ENCODE data around the gene ASPRV1.

ASPRV1 gene

DNA sequence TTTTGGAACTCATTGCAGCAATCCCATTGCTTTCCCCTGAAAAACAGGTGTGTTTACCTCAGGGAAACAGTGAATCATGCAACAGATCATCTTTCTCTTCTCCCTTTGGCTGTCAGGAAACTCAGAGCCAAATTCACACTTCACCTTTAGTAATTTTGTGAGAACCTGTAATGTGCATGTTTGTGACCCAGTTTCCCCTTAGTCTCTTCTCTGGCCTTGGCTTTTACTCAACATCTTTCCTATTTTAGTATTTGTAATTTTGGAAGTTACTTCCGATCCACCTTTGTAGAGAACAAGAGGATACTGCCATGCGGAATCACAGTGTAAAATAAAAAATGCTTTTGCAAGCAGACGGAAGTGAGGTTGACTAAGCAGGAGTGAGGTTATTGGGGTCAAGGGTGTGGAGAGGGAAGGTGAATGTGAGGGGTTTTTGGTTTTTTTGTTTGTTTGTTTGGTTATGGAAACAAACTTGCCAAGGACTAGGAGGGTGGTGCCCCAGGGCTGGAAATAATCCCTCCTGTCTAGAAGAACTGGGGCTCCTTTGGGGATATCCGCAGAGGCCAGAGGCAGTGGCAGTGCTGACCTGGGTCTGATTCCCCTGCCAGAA is 14.0 kb downstream of the ASPRV1 start:
- TF ChIP-seq GATA1 (IDR thresholded peaks at IDR 0.05; ENCODE audit: low read depth, low read length) (no peak), POLR2A (IDR thresholded peaks at IDR 0.05; ENCODE audit: low read length) (no peak)
- no peak for DNase-seq

DNA sequence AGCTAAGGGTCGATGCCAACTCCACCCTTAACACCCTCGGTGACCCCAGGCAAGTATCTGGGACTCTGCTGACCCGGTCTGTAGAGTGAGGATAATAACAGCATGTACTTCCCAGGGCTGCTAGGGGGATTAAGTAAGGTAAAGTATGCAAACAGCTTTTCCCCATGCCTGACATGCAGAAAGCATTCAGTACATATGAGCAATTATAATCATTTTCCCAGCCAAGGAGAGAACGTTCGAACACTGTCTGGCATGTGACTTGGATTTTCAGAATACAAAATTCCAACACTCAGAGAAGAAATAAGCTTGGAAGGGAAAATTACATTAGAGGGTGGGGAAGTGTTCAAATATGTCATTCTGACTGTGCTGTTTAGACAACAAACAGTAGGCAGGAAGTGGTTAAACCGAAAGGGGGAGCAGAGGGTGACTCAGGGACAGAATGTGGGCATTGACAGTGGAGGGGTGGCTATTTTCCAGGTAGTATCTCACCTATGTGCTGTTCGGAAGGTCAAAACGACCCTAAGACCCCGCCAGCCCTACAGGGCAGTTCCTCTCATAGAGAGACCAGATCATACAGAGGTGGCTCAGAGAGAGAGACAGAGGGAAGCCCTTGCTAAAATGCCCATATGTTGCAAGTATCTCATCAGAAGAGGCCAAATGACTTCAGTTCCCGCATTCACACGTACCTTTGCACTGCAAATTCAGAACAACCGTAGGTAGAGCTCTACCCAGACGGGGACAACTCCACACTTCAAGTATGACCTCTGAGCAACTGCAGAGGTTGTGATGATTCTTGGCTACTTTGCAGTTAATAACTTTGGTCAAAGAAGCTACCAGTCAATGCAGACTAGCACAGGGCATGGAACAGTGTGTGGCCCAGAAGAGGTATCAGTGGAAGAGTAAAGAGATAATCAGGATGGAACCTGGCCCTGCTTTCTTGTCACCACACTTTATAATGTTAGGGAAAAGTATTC is 14.8 kb downstream of the ASPRV1 start:
- TF ChIP-seq POLR2A (IDR thresholded peaks at IDR 0.05; ENCODE audit: low read length): no peak
- TF ChIP-seq GATA1 (IDR thresholded peaks at IDR 0.05; ENCODE audit: low read depth, low read length): no peak
- peak; percentile 21 to 47 for DNase-seq

DNA sequence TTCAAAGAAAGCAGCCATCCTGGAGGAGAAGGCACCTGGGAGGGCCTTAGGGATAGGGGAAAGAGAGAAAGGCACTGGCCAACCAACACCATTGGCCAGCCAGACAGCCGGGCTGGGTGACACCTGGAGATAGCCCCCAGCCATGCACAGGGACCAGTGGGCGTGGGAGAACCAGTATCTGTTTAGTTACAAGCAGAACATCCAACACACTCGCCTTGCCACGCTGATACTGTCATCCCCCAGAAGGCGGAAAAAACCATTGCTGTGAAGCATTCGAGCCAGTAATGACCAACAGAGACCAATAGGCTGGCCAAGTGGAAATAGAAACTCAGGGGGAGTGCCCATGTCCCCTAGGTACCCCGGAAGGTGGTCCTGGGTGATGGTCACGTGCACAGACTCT is 15.5 kb downstream of the ASPRV1 start:
- no peak for DNase-seq
- no peak for TF ChIP-seq GATA1 (IDR thresholded peaks at IDR 0.05; ENCODE audit: low read depth, low read length)
- TF ChIP-seq POLR2A (IDR thresholded peaks at IDR 0.05; ENCODE audit: low read length): no peak

DNA sequence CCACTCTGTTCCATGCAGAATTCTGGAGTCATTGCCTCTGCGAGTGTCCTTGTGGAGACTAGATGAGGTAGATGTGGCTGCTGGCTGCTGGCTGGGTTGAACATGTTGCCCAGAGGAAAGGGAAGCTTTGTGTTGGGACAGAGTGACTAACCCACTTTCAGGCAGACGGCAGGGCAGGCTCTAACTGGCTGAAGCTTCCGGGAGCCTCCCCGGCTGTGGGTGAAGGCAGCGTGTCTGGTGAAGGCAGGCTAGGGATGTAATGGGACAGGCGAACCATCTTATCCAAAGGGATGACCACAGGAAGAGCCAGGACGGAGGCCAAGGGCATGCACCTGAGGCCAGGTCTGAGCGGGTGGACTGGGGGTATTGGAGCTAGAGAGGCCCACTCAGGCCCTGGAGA is 16.0 kb downstream of the ASPRV1 start:
- TF ChIP-seq POLR2A (IDR thresholded peaks at IDR 0.05; ENCODE audit: low read length) (no peak), GATA1 (IDR thresholded peaks at IDR 0.05; ENCODE audit: low read depth, low read length) (no peak)

DNA sequence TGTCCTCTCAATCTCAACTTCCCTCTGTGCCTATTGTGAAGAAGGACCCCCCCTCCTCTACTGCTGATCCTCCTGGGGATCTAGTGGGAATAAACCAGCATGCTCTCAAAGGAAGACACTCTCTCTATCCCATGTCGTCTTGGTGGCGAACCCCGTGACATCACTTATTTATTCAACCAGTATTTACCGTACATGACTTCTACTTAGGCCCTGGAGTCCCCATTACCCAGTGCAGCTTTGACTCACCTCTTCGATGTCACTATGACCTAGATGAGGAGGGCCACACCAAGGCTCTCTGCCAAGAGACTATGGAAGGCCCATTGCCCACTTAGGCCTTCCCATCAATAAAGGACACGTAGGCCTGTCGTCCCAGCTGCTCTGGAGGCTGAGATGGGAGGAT is 16.7 kb downstream of the ASPRV1 start:
- no peak for DNase-seq
- TF ChIP-seq POLR2A (IDR thresholded peaks at IDR 0.05; ENCODE audit: low read length) (no peak), GATA1 (IDR thresholded peaks at IDR 0.05; ENCODE audit: low read depth, low read length) (no peak)

More for the DNA sequence above, 16.0 kb downstream of the ASPRV1 start:
- no peak for DNase-seq

DNA sequence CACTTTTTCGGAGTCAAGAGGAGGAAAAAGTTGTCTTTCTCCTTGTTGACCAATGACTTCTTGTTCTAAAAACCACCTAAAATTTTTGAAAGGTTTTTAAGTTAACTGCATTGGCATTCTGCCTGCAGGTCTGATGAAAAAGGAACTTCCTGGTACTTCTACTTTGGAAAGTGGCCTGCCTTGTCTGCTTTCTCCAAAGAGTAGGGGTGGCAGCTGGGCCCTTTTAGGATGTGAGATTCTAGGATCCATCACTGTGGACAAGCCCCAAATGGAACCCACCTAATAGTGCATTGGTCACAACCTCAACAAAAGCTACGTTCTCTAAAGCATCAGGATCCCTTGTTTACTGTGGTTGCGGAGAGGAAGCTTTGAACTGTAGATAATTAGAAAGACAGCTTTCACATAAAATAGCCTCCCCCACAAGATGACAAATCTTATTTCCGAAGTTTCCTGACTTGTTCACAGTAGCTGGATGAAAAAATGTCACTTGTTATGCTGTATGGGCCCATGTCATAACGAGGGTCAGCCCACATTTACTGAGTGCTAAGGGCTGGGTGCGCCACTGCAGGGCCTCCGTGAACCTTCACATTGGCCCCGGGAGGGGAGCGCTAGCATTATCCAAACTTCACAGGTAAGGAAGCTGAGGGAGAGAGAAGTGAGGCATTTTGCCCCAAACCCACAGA is 17.4 kb downstream of the ASPRV1 start:
- no peak for TF ChIP-seq POLR2A (IDR thresholded peaks at IDR 0.05; ENCODE audit: low read length)
- no peak for TF ChIP-seq GATA1 (IDR thresholded peaks at IDR 0.05; ENCODE audit: low read depth, low read length)
- DNase-seq: no peak

DNA sequence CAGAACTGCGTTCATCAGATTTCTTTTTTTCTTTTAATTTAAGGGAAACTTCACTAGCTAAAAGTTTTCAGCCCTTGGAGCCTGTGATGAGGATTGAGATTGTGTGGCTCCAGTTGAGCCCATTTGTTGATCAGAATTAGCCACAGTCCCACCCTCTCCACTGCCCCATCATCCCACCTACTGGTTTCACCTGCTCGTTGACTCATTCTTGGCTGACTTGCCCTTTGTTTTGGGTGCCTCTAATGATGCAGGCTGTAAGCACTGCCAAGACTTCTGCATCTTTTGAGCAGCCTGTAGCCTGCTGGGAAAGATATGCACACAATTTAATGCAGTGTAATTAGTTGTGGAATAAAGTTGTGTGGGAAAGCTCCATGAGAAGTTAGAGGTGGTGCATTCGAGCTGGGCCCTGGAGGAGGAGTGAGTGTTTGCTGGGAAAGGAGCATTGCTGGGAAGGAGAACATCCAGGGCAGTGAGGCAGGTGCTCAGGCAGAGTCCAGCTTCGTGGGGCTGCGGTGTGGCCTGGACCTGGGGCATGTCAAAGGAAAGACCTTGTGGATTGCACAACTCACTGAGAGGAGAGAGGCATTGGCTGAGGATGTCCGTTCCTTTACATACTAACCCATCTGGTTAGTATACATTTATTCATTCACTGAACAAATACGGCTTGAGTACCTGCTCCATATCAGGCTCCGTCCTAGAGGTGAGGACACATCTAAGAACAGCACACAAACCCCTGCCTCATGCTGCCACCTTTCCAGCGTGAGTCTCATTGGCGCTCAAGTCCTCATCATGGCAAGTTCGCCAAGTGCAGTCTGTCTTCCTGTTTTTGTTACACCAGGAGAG is 18.2 kb downstream of the ASPRV1 start:
- TF ChIP-seq POLR2A (IDR thresholded peaks at IDR 0.05; ENCODE audit: low read length): no peak
- no peak for DNase-seq

DNA sequence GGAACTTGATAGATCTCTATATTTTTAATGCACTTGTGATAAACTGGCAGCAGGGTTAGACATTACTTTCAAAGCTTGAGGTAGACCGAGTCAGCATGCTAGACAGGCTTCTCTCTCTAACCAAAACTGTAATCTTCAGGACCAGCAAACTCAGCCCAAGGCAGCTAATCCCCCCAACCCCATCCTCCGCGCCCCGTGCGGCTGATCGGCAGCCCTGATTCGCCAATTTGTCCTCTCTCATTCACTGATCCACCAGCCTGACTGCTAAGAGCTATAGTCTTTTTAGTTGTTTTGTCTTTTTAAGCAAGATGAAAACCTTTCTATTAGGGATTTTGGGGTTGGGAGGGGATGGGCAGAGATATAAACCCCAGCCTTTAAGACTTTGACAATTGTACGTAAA is 20.7 kb downstream of the ASPRV1 start:
- TF ChIP-seq POLR2A (IDR thresholded peaks at IDR 0.05; ENCODE audit: low read length) (no peak), GATA1 (IDR thresholded peaks at IDR 0.05; ENCODE audit: low read depth, low read length) (no peak)
- DNase-seq: no peak

DNA sequence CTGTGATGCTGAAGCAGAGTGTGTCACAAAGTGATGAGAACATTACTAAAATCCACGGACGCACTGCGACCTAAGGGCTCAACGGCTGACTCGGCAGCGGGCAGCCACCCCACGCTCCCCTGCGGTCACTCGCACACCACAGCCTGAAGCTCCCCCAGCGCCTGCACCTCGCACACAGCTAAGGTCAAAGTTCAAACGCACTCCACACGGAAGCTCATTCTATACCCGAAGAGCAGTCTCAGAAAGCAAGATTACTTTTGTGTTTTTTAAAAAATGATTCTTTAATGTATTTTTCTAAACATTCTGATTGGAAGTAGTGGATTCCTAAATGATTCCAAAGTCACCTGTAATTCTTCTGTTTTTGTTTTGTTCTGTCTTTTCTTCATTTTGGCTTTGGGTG is 21.7 kb downstream of the ASPRV1 start:
- DNase-seq: no peak
- TF ChIP-seq POLR2A (IDR thresholded peaks at IDR 0.05; ENCODE audit: low read length) (no peak), GATA1 (IDR thresholded peaks at IDR 0.05; ENCODE audit: low read depth, low read length) (no peak)

DNA sequence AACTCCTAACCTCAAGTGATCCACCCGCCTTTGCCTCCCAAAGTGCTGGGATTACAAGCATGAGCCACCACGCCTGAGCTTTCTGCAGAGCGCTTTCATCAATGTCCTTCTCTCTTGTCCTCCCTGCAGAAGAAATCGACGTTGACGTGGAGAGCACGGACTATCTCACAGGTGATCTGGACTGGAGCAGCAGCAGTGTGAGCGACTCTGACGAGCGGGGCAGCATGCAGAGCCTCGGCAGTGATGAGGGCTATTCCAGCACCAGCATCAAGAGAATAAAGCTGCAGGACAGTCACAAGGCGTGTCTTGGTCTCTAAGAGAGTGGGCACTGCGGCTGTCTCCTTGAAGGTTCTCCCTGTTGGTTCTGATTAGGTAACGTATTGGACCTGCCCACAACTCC is 23.5 kb downstream of the ASPRV1 start:
- no peak for TF ChIP-seq GATA1 (IDR thresholded peaks at IDR 0.05; ENCODE audit: low read depth, low read length)
- TF ChIP-seq POLR2A (IDR thresholded peaks at IDR 0.05; ENCODE audit: low read length): no peak
- DNase-seq: no peak

DNA sequence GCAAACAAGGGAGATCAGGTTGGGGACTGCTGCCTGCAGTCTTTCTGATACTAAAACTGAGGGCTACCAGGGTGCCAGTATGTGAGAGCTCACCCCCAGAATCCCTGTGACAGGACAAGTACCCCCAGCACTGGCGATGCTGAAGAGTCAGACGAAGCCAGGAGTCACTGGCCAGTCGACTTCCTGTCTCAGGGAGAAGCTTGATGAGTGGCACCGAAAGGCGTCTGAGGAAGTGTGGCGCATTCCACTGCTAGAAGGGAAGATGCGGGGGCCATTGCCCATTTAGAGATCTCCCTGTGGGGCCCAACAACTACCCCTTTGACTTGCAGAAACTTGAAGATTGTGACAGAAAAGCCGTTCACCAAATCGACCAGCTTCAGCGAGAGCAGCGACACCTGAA is 24.5 kb downstream of the ASPRV1 start:
- no peak for TF ChIP-seq GATA1 (IDR thresholded peaks at IDR 0.05; ENCODE audit: low read depth, low read length)
- TF ChIP-seq POLR2A (IDR thresholded peaks at IDR 0.05; ENCODE audit: low read length): no peak
- no peak for DNase-seq

DNA sequence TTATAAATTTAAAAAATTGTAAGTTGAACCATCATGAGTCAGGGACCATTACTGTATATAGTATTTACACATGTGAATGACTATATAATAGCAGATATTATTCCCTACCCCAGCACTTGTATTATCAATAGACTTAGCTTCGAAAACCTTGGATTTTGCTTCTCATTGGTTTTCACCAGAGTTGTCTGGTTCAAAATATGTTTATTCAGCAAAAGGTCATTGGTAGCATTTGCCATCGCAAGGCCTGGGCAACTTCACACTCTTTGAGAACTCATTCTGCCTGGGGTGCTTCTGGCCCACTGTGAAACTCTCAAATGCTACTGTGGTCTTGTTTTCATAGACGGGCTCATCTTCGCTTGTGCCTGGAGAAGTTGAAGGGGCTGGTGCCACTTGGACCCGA is 26.4 kb downstream of the ASPRV1 start:
- DNase-seq: no peak
- TF ChIP-seq POLR2A (IDR thresholded peaks at IDR 0.05; ENCODE audit: low read length) (no peak), GATA1 (IDR thresholded peaks at IDR 0.05; ENCODE audit: low read depth, low read length) (no peak)

DNA sequence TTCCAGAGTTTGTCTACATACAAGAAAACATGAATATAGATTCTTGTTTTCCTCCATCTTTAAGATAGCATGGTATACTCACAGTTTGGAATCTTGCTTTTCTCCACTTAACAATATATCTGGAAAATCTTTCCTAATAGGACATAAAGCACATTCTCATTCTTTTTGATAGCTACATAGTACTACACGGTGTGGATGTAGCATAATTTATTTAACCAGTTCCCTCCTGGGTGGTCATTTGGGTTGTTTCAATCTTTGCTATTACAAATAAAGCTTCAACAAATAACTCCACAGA is 26.9 kb downstream of the ASPRV1 start:
- no peak for TF ChIP-seq GATA1 (IDR thresholded peaks at IDR 0.05; ENCODE audit: low read depth, low read length)
- no peak for TF ChIP-seq POLR2A (IDR thresholded peaks at IDR 0.05; ENCODE audit: low read length)
- DNase-seq: no peak

Data from erythroblast (primary cell).